Measurements from ENCODE around the gene SUPT6H. TPM values are rescaled to one million over a fixed set of nuclear protein-coding genes. Genes with fewer than 3 reads are reported as not detected.
A peak's percentile ranks its signal among the peaks of the same experiment; 100 is the strongest.

Gene SUPT6H
- total RNA-seq, 1 donor from 2014 or later: 63.5 TPM

DNA sequence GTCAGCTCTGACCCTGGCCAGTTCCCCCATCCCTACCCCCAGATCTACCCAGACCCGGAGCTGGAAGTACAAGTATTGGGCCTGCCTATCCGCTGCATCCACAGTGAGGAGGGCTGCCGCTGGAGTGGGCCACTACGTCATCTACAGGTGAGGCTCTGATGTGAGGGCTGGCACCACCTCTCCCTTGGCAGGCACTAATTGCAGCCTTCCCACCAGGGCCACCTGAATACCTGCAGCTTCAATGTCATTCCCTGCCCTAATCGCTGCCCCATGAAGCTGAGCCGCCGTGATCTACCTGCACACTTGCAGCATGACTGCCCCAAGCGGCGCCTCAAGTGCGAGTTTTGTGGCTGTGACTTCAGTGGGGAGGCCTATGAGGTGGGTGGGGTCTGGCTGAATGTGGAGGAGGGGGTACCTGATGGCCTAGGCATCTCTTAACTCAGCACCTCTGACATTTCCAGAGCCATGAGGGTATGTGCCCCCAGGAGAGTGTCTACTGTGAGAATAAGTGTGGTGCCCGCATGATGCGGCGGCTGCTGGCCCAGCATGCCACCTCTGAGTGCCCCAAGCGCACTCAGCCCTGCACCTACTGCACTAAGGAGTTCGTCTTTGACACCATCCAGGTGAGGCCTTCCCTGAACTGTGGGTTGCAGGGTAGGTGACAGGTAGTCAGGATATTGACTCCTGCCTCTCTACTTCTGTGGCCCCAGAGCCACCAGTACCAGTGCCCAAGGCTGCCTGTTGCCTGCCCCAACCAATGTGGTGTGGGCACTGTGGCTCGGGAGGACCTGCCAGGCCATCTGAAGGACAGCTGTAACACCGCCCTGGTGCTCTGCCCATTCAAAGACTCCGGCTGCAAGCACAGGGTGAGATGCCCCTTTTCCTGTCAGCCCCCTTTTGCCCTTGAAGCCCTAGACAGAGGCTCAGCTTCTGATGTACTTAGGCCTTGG, 86.1 kb downstream of the SUPT6H start:
- H3K9me3 Mint-ChIP-seq (ENCODE audit: low read depth): no peaks in the 10 kb centered on the region
- no peak overlapping the region for H3K4me3 Mint-ChIP-seq (ENCODE audit: unreplicated experiment)
- H3K27me3 Mint-ChIP-seq (ENCODE audit: low read depth): no peaks in the 10 kb centered on the region
- peak overlapping the region; percentile 54 for H3K27ac Mint-ChIP-seq (ENCODE audit: unreplicated experiment)
- H3K4me1 Mint-ChIP-seq (ENCODE audit: low read depth): peaks cover 29% of the 10 kb centered on the region
- peaks cover 8% of the 10 kb centered on the region for H3K36me3 Mint-ChIP-seq (ENCODE audit: low read depth)
- peak; percentile 68 for DNase-seq (ENCODE audit: low spot score)
- TF ChIP-seq, protein P1, sequence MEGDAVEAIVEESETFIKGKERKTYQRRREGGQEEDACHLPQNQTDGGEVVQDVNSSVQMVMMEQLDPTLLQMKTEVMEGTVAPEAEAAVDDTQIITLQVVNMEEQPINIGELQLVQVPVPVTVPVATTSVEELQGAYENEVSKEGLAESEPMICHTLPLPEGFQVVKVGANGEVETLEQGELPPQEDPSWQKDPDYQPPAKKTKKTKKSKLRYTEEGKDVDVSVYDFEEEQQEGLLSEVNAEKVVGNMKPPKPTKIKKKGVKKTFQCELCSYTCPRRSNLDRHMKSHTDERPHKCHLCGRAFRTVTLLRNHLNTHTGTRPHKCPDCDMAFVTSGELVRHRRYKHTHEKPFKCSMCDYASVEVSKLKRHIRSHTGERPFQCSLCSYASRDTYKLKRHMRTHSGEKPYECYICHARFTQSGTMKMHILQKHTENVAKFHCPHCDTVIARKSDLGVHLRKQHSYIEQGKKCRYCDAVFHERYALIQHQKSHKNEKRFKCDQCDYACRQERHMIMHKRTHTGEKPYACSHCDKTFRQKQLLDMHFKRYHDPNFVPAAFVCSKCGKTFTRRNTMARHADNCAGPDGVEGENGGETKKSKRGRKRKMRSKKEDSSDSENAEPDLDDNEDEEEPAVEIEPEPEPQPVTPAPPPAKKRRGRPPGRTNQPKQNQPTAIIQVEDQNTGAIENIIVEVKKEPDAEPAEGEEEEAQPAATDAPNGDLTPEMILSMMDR (IDR thresholded peaks at IDR 0.05): no peak

DNA sequence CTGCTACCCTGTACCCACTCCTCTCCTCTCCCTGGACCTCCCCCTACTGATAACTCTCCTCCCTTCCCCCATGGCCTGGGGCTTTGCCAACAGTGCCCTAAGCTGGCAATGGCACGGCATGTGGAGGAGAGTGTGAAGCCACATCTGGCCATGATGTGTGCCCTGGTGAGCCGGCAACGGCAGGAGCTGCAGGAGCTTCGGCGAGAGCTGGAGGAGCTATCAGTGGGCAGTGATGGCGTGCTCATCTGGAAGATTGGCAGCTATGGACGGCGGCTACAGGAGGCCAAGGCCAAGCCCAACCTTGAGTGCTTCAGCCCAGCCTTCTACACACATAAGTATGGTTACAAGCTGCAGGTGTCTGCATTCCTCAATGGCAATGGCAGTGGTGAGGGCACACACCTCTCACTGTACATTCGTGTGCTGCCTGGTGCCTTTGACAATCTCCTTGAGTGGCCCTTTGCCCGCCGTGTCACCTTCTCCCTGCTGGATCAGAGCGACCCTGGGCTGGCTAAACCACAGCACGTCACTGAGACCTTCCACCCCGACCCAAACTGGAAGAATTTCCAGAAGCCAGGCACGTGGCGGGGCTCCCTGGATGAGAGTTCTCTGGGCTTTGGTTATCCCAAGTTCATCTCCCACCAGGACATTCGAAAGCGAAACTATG, 87.0 kb downstream of the SUPT6H start:
- no peak for DNase-seq (ENCODE audit: low spot score)
- Mint-ChIP-seq H3K27ac (ENCODE audit: unreplicated experiment) (peak overlapping the region; percentile 57), H3K36me3 (ENCODE audit: low read depth) (peaks cover 8% of the 10 kb centered on the region), H3K4me1 (ENCODE audit: low read depth) (peaks cover 27% of the 10 kb centered on the region), H3K4me3 (ENCODE audit: unreplicated experiment) (no peak overlapping the region), H3K9me3 (ENCODE audit: low read depth) (no peaks in the 10 kb centered on the region), H3K27me3 (ENCODE audit: low read depth) (no peaks in the 10 kb centered on the region)
- TF ChIP-seq, protein P1 (IDR thresholded peaks at IDR 0.05): no peak

DNA sequence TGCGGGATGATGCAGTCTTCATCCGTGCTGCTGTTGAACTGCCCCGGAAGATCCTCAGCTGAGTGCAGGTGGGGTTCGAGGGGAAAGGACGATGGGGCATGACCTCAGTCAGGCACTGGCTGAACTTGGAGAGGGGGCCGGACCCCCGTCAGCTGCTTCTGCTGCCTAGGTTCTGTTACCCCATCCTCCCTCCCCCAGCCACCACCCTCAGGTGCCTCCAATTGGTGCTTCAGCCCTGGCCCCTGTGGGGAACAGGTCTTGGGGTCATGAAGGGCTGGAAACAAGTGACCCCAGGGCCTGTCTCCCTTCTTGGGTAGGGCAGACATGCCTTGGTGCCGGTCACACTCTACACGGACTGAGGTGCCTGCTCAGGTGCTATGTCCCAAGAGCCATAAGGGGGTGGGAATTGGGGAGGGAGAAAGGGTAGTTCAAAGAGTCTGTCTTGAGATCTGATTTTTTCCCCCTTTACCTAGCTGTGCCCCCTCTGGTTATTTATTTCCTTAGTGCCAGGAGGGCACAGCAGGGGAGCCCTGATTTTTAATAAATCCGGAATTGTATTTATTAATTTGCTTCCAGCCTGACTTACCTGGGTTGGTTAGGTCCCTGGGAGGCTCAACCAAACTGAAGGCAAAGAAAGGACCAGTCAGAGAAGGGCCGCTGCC, 87.6 kb downstream of the SUPT6H start:
- Mint-ChIP-seq H3K27ac (ENCODE audit: unreplicated experiment) (no peak overlapping the region), H3K4me3 (ENCODE audit: unreplicated experiment) (no peak overlapping the region), H3K4me1 (ENCODE audit: low read depth) (peaks cover 27% of the 10 kb centered on the region), H3K9me3 (ENCODE audit: low read depth) (no peaks in the 10 kb centered on the region), H3K36me3 (ENCODE audit: low read depth) (peaks cover 8% of the 10 kb centered on the region), H3K27me3 (ENCODE audit: low read depth) (no peaks in the 10 kb centered on the region)
- DNase-seq (ENCODE audit: low spot score): no peak
- TF ChIP-seq, protein P1 (IDR thresholded peaks at IDR 0.05): no peak

DNA sequence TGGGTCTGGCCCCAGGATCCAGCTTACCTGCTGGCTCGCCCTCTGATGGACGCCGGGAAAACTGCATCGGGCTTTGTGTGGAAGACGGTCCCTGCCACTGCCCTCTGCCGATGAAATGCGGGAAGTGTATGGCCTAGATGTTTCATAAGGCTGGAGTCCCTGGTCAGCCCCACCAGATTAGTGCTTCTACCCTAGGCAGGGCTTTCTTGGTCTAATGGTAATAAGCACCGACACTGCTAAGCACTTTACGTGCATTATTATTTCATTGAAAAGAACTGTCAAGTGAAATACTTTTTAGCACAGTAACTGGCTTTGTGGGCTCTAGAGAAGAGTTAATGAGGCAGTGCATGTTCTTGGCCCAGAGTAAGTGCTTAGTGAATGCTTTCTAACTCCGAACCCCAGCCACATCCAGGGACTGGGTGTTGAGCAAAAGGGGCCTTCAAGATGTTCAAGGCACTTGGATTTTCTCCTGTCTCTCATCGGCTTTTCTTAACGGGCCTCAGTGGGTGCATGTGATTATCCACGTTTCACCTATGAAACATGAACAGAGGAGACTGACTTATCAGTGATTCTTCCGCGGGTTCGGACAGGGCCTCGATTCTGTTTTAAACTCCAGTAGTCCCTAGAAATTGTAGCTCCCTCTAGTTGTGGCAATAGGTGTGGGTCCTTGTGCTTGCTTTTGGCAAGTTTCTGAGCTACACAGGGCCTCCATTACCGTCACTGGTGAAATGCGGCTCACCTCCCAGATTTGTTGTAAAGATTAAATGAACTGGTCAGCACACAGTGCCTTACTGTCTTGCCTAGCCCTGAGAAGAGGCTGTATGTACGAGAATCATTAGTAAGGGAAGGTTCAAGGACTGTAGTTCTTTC, 88.4 kb downstream of the SUPT6H start:
- TF ChIP-seq, protein P1 (IDR thresholded peaks at IDR 0.05): peak; percentile 98
- no peaks in the 10 kb centered on the region for H3K9me3 Mint-ChIP-seq (ENCODE audit: low read depth)
- H3K27ac Mint-ChIP-seq (ENCODE audit: unreplicated experiment): peak overlapping the region; percentile 41
- H3K36me3 Mint-ChIP-seq (ENCODE audit: low read depth): peaks cover 8% of the 10 kb centered on the region
- no peak overlapping the region for H3K4me3 Mint-ChIP-seq (ENCODE audit: unreplicated experiment)
- no peaks in the 10 kb centered on the region for H3K27me3 Mint-ChIP-seq (ENCODE audit: low read depth)
- DNase-seq (ENCODE audit: low spot score): peak; percentile 94
- peaks cover 26% of the 10 kb centered on the region for H3K4me1 Mint-ChIP-seq (ENCODE audit: low read depth)

Measured in chondrocyte (in vitro differentiated cells).